Upper lobe of right lung (tissue), 1 donor: ENCODE results near the gene OR10G7. TPM values are rescaled to one million over a fixed set of nuclear protein-coding genes. Genes with fewer than 3 reads are reported as not detected.

ENCODE experiments used
- ATAC-seq: fragments of 200-7000 bp; cut with Tn5 transposase; one replicate; pipeline ENCODE4 v1.9.1; 2020; ENCODE audit warnings: mild to moderate bottlenecking, moderate library complexity
- DNase-seq: peaks from one replicate; pipeline ENCODE4 v3.0.0-alpha.2; 2020
- H3K27ac ChIP-seq: fragments of 200-600 bp; one replicate; pipeline ENCODE4 v1.8.0; 2022
- H3K27me3 ChIP-seq: fragments of 200-600 bp; one replicate; pipeline ENCODE4 v1.8.0; 2022; ENCODE audit warnings: mild to moderate bottlenecking
- H3K36me3 ChIP-seq: fragments of 200-600 bp; one replicate; pipeline ENCODE4 v1.8.0; 2022
- H3K4me1 ChIP-seq: fragments of 200-600 bp; one replicate; pipeline ENCODE4 v1.8.0; 2022
- H3K4me3 ChIP-seq: fragments of 200-600 bp; one replicate; pipeline ENCODE4 v1.8.0; 2022; ENCODE audit warnings: mild to moderate bottlenecking
- H3K9me3 ChIP-seq: fragments of 200-600 bp; one replicate; pipeline ENCODE4 v1.8.0; 2022
- CTCF ChIP-seq: fragments of 200-600 bp; IDR thresholded peaks from one replicate; pipeline ENCODE4 v1.8.0; 2022; ENCODE audit warnings: antibody characterized with exemption
- intact Hi-C: fragments of 100-400 bp; cut with DNase I; formaldehyde crosslinking; loops from one replicate; pipeline ENCODE4 v1.11.0; 2022
- total RNA-seq: library from RNA; stranded (reverse); fragmentation: NEBNext Ultra II Directional; extraction: Animal tissue kit (Norgen Biotek cat#: 25700); gene quantifications from one replicate; pipeline ENCODE4 v1.2.1, GENCODE V29; 2021
- donor health status: DM: no; HTN: yes; CAD: no; lungs with severe emphysema.

Gene OR10G7
- total RNA-seq, 1 donor from 2014 or later: not detected

GRCh38 chr11:124075492-124075840, 34.3 kb upstream of the OR10G7 start:
- H3K9me3 ChIP-seq: no peaks in the 10 kb centered on the region
- peak; percentile 6 for ATAC-seq
- peaks cover 15% of the 10 kb centered on the region for H3K4me1 ChIP-seq
- H3K27me3 ChIP-seq: peaks cover 35% of the 10 kb centered on the region
- TF ChIP-seq CTCF: no peak
- DNase-seq: no peak
- H3K36me3 ChIP-seq: no peaks in the 10 kb centered on the region
- H3K4me3 ChIP-seq: no peak overlapping the region
- no peak overlapping the region for H3K27ac ChIP-seq
- intact Hi-C loops: no loop called here

- peaks cover 20% of the 10 kb centered on the region for H3K4me1 ChIP-seq
- TF ChIP-seq CTCF: no peak
- DNase-seq (no peak), ATAC-seq (no peak)
- H3K4me3 ChIP-seq: no peak overlapping the region
- intact Hi-C loops: no loop called here
- no peaks in the 10 kb centered on the region for H3K36me3 ChIP-seq
- H3K27ac ChIP-seq: no peak overlapping the region
- H3K9me3 ChIP-seq: no peaks in the 10 kb centered on the region
- H3K27me3 ChIP-seq: peaks cover 38% of the 10 kb centered on the region
Observed at GRCh38 chr11:124074554-124074953, 33.4 kb upstream of the OR10G7 start.

GRCh38 chr11:124072147-124072546, 31.0 kb upstream of the OR10G7 start:
- intact Hi-C loops: no loop called here
- no peak for DNase-seq
- peaks cover 25% of the 10 kb centered on the region for H3K4me1 ChIP-seq
- H3K36me3 ChIP-seq: no peaks in the 10 kb centered on the region
- H3K9me3 ChIP-seq: no peaks in the 10 kb centered on the region
- peaks cover 26% of the 10 kb centered on the region for H3K27me3 ChIP-seq
- ATAC-seq: no peak
- H3K4me3 ChIP-seq: no peak overlapping the region
- no peak for TF ChIP-seq CTCF
- H3K27ac ChIP-seq: no peak overlapping the region

GRCh38 chr11:124071623-124071948, 30.5 kb upstream of the OR10G7 start:
- peaks cover 28% of the 10 kb centered on the region for H3K27me3 ChIP-seq
- no peak for ATAC-seq
- no peak for TF ChIP-seq CTCF

GRCh38 chr11:124070915-124071622, 29.9 kb upstream of the OR10G7 start:
- intact Hi-C loops: no loop called here
- Histone ChIP-seq H3K4me3 (no peak overlapping the region), H3K36me3 (no peaks in the 10 kb centered on the region), H3K27ac (no peak overlapping the region), H3K9me3 (no peaks in the 10 kb centered on the region), H3K4me1 (peaks cover 22% of the 10 kb centered on the region), H3K27me3 (peaks cover 31% of the 10 kb centered on the region)
- ATAC-seq: peak; percentile 78
- DNase-seq: peak; percentile 81
- TF ChIP-seq CTCF: peak; percentile 76

More at GRCh38 chr11:124071623-124071948, 30.5 kb upstream of the OR10G7 start:
- Histone ChIP-seq H3K4me3 (no peak overlapping the region), H3K9me3 (no peaks in the 10 kb centered on the region), H3K36me3 (no peaks in the 10 kb centered on the region), H3K27ac (no peak overlapping the region), H3K4me1 (peaks cover 25% of the 10 kb centered on the region)
- no peak for DNase-seq
- intact Hi-C loops: no loop called here
